Peyer's patch (tissue), 4 donors: ENCODE results near the gene PPP2R2D. TPM values are rescaled to one million over a fixed set of nuclear protein-coding genes. Genes with fewer than 3 reads are reported as not detected.

Experiments used
- DNase-seq, 3 donors: peaks; one replicate each; pipeline ENCODE4 v3.0.0-alpha.2; 2017 to 2019
- H3K27ac ChIP-seq, 4 donors: fragments of 200-600 bp; sonication (generic); one replicate each; pipeline ENCODE4 v1.5.1; 2016 to 2019
- H3K27me3 ChIP-seq, 2 donors: fragments of 200-600 bp; sonication (generic); one replicate each; pipeline ENCODE4 v1.5.1; 2019
- H3K36me3 ChIP-seq, 3 donors: fragments of 200-600 bp; sonication (generic); one replicate each; pipeline ENCODE4 v1.5.1; 2016 to 2019
- H3K4me1 ChIP-seq, 4 donors: fragments of 200-600 bp; sonication (generic); one replicate each; pipeline ENCODE4 v1.5.1; 2016 to 2019
- H3K4me3 ChIP-seq, 4 donors: fragments of 200-600 bp; sonication (generic); 1 replicate in 3 of 4; 2 replicates in 1 of 4; pipeline ENCODE4 v1.5.1; 2016 to 2019; ENCODE audit warnings: mild to moderate bottlenecking in 1 of 4
- H3K9me3 ChIP-seq, 4 donors: fragments of 200-600 bp; sonication (generic); one replicate each; pipeline ENCODE4 v1.5.1; 2016 to 2019; ENCODE audit warnings: mild to moderate bottlenecking in 1 of 4
- CTCF ChIP-seq, 6 experiments: fragments of 450-650 bp in 4 of 6; fragments of 200-600 bp in 2 of 6; sonication (generic) in 1 of 6; IDR thresholded peaks; one replicate each; pipeline ENCODE4 v1.5.1; 2017 to 2019; ENCODE audit warnings: antibody characterized with exemption in 6 of 6, mild to moderate bottlenecking in 3 of 6, moderate library complexity in 1 of 6
- POLR2A ChIP-seq, 2 donors: fragments of 450-650 bp; IDR thresholded peaks; one replicate each; pipeline ENCODE4 v1.5.1; 2017; ENCODE audit warnings: antibody characterized with exemption in 2 of 2, mild to moderate bottlenecking in 2 of 2, moderate library complexity in 2 of 2
- total RNA-seq, 4 donors: library from RNA; depleted of rRNA; stranded (reverse); fragments of >200 nt; gene quantifications; one replicate each; pipeline ENCODE4 v1.1.0, GENCODE V29; 2016

Gene PPP2R2D
- total RNA-seq, 4 donors from 2014 or later = 34.3 to 87.5 (median 48.5) TPM

- no peak for DNase-seq
- H3K27ac ChIP-seq = no peak overlapping the region
- TF ChIP-seq CTCF (IDR thresholded peaks at IDR 0.05) (no peak), POLR2A (IDR thresholded peaks at IDR 0.05) (no peak)
Observed at GRCh38 chr10:132004052-132004451, 103.2 kb downstream of the PPP2R2D start.

GRCh38 chr10:132005147-132005546, 104.3 kb downstream of the PPP2R2D start:
- Histone ChIP-seq H3K27me3 (no peaks in the 10 kb centered on the region), H3K36me3 (no peaks in the 10 kb centered on the region), H3K9me3 (no peaks in the 10 kb centered on the region), H3K4me1 (no peaks in the 10 kb centered on the region), H3K27ac (no peak overlapping the region), H3K4me3 (no peak overlapping the region)
- no peak for DNase-seq
- TF ChIP-seq POLR2A (IDR thresholded peaks at IDR 0.05) (no peak), CTCF (IDR thresholded peaks at IDR 0.05) (no peak)

More at GRCh38 chr10:132004052-132004451, 103.2 kb downstream of the PPP2R2D start:
- H3K9me3 ChIP-seq = no peaks in the 10 kb centered on the region
- H3K36me3 ChIP-seq = no peaks in the 10 kb centered on the region
- no peak overlapping the region for H3K4me3 ChIP-seq
- H3K27me3 ChIP-seq = no peaks in the 10 kb centered on the region
- H3K4me1 ChIP-seq = no peaks in the 10 kb centered on the region

- no peak overlapping the region for H3K4me3 ChIP-seq
- no peak for DNase-seq
- H3K36me3 ChIP-seq = no peaks in the 10 kb centered on the region
- no peaks in the 10 kb centered on the region for H3K4me1 ChIP-seq
- no peaks in the 10 kb centered on the region for H3K27me3 ChIP-seq
- H3K9me3 ChIP-seq = no peaks in the 10 kb centered on the region
- H3K27ac ChIP-seq = no peak overlapping the region
- TF ChIP-seq CTCF (IDR thresholded peaks at IDR 0.05) (no peak), POLR2A (IDR thresholded peaks at IDR 0.05) (no peak)
Observed at GRCh38 chr10:132006966-132007365, 106.2 kb downstream of the PPP2R2D start.

GRCh38 chr10:132007681-132008080, 106.9 kb downstream of the PPP2R2D start:
- H3K27ac ChIP-seq = no peak overlapping the region
- DNase-seq = no peak
- TF ChIP-seq CTCF (IDR thresholded peaks at IDR 0.05) (no peak), POLR2A (IDR thresholded peaks at IDR 0.05) (no peak)
- no peak overlapping the region for H3K4me3 ChIP-seq
- H3K4me1 ChIP-seq = no peaks in the 10 kb centered on the region
- no peaks in the 10 kb centered on the region for H3K36me3 ChIP-seq
- no peaks in the 10 kb centered on the region for H3K9me3 ChIP-seq
- no peaks in the 10 kb centered on the region for H3K27me3 ChIP-seq

Other genes with a start within 250 kb of the PPP2R2D start
- 10 to 100 TPM; 26.7 to 58.7 (median 41.1) TPM for gene BNIP3, start 80.9 kb downstream of the PPP2R2D start, total RNA-seq
- gene JAKMIP3, start 164.9 kb downstream of the PPP2R2D start, total RNA-seq = 1 to 10 TPM in 1 of 4 donors, under 1 TPM in 3; 0.18 to 2.5 (median 0.23) TPM